ENCODE results near the gene ZFHX2.
A peak's percentile ranks its signal among the peaks of the same experiment; 100 is the strongest.
"Not testable (repeated sequence)": the region's sequence is repeated elsewhere in the genome, so short reads cannot be mapped to it uniquely, and the experiment has no call there.

Gene ZFHX2

DNA sequence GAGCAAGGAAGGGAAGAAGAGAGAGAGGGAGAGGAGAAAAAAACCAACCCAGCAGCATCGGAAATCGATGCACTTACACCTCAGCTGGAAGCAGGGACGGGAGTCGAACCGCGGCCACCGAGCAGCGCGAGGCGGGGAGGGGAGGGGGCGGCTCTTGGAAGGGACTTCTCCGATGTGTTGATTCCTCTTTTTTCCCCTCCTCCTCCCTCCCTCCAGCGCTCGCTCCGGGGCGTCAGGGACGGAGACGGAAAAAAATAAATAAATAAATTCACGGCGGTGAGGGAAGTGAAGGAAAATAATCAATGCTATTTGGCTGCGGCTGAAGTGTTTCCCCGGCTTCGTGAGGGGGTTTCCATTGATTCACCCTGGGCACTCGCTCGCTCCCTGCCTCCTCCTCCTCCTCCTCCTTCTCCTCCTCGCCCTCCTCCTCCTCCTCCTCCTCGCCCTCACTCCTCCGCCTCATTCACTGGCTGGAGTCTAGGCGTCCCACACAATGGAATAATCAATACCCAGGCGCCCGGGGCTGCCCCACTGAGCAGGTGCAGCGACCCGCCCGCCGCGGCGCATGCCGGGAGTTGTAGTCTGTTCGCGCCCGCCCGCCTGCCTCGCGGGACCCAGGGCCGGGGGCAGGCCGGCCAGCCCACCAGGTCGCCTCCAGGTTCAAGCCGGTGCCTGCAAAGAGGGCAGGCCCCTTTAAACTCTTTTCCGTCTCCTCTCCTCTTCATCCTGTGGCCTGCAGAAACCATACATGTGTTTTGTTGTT lies at the start of gene ZFHX2:
Gene ZFHX2 (minus strand): TSS at position 500 of the 763 bp plus-strand sequence. CDS start 16,440 bp downstream, outside the sequence.
- peak; percentile 79 for DNase-seq

- DNase-seq: no peak
Observed at GRCh38 chr14:23600806-23601205, 49.2 kb upstream of the ZFHX2 start.

DNA sequence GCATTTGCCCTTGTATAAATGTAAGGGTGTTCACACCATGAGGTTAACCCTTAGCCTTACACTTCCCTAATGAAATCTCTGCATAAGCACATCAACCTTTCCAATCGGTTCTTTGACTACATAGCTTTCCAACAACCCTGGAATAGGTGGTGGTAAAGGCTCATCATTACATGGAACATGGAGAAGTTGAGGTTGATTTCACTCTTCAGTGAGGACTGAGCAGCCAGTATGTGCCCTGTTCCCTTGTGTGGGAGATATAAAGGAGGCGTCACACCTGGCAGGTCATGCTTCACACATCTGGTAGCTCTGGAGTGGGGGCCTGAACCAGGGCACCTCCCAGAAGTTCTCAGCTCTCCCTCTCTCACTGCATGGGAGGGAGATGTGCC lies 48.8 kb upstream of the ZFHX2 start:
- DNase-seq: no peak

DNA sequence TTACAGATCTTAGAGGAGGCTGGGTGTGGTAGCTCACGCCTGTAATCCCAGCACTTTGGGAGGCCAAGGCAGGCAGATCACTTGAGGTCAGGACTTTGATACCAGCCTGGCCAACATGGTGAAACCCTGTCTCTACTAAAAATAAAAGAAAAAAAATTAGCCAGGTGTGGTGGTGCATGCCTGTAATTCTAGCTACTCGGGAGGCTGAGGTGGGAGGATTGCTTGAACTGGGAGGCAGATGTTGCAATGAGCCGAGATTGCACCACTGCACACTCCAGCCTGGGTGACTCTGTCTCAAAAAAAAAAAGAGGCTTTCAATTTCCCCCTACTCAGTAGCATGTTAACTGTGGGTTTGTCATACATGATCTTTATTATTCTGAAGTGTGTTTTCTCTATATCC lies 42.6 kb upstream of the ZFHX2 start:
- DNase-seq: not testable (repeated sequence)

- no peak for DNase-seq
Observed at GRCh38 chr14:23590198-23590597, 38.6 kb upstream of the ZFHX2 start.

DNA sequence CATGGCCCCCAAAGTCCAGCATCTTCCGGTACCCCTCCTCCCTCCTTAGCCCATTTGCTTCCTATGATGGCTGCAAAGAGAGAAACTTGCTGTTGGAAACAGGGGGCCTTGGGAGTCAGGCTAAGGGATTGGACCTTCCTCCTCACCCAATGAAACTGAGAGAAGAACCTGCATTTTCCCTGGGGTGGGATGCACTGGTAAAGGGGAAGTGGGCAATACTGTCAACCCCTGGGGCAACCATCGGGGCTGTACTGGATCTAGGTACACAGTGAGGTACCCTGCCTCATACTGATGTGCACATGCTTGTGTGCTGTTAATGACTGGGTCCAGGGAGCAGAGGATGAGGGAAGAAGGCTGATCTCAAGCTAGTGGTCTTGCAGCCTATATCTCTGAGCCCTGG lies 38.0 kb upstream of the ZFHX2 start:
- no peak for DNase-seq

- DNase-seq: peak; percentile 84
Observed at GRCh38 chr14:23588884-23589598, 37.5 kb upstream of the ZFHX2 start.

DNA sequence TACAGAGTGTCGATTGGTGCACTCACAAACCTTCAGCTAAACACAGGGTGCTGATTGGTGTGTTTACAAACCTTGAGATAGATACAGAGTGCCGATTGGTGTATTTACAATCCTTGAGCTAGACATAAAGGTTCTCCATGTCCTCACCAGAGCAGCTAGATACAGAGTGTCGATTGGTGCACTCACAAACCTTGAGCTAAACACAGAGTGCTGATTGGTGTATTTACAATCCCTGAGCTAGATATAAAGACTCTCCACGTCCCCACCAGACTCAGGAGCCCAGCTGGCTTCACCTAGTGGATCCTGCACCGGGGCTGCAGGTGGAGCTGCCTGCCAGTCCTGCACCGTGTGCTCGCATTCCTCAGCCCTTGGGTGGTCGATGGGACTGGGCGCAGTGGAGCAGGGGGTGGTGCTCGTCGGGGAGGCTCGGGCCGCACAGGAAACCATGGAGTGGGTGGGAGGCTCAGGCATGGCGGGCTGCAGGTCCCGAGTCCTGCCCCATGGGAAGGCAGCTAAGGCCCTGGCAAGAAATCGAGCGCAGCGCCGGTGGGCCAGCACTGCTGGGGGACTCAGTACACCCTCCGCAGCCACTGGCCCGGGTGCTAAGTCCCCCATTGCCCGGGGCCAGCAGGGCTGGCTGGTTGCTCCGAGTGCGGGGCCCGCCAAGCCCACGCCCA lies 33.1 kb upstream of the ZFHX2 start:
- not testable (repeated sequence) for DNase-seq

GRCh38 chr14:23583761-23584526 lies 32.4 kb upstream of the ZFHX2 start:
- not testable (repeated sequence) for DNase-seq

GRCh38 chr14:23582906-23583760 lies 31.6 kb upstream of the ZFHX2 start:
- no peak for DNase-seq

DNA sequence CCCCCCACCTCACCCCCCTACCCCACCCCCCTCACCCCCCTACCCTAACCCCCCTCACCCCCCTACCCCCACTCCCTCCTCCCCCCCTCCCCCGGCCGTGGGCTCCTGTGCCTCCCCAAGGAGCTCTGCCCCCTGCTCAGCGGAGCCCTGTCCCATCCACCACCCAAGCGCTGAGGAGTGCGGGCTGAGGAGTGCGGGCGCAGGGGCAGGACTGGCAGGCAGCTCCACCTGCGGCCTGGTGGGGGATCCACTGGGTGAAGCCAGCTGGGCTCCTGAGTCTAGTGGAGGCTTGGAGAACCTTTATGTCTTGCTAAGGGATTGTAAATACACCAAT lies 29.4 kb upstream of the ZFHX2 start:
- no peak for DNase-seq

GRCh38 chr14:23580152-23580926 lies 28.8 kb upstream of the ZFHX2 start:
- no peak for DNase-seq

- no peak for DNase-seq
Observed at GRCh38 chr14:23579739-23580138, 28.2 kb upstream of the ZFHX2 start.

GRCh38 chr14:23579311-23579630 lies 27.7 kb upstream of the ZFHX2 start:
- no peak for DNase-seq

DNA sequence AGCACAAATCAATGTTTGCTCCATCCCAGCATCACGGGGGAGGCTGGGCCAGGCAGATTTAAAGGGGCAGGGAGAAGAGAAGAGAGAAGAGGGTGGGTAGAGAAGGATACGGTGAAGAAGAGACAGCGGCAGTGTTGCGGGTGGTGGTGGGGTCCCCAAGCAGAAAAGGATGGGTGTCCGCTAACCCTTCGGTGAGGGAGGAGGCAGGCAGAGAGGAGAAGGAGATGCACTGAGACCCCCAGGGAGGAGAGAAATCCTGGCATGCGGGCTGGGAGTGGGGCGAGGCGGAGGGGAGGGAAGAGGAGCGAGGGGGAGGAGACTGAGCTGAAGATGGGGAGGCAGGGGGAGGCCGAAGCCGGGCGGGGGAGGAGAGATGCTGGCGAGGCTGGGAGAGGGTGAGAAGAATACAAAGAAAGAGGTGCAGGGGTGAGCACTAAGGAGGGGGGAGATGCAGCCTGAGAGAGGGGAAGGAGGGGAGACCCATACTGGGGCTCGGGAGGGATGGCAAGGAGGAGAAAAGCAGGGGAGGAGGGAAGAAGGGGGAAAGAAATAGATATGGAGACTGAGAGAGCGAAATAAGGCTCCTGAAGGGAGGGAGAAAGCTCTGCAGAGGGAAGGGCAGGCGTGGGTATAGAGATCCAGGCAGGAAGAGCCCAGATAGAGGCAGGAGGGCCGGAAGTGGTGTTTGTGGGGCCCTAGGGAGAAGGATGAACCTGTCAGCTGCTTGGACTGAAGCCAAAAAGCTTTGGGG lies 27.2 kb upstream of the ZFHX2 start, which contains the start of gene JPH4:
Gene JPH4 (minus strand): TSS at position 231 of the 751 bp plus-strand sequence. CDS start 1,337 bp downstream, outside the sequence.
- no peak for DNase-seq

GRCh38 chr14:23577710-23578392 lies 26.3 kb upstream of the ZFHX2 start:
- DNase-seq: no peak

DNA sequence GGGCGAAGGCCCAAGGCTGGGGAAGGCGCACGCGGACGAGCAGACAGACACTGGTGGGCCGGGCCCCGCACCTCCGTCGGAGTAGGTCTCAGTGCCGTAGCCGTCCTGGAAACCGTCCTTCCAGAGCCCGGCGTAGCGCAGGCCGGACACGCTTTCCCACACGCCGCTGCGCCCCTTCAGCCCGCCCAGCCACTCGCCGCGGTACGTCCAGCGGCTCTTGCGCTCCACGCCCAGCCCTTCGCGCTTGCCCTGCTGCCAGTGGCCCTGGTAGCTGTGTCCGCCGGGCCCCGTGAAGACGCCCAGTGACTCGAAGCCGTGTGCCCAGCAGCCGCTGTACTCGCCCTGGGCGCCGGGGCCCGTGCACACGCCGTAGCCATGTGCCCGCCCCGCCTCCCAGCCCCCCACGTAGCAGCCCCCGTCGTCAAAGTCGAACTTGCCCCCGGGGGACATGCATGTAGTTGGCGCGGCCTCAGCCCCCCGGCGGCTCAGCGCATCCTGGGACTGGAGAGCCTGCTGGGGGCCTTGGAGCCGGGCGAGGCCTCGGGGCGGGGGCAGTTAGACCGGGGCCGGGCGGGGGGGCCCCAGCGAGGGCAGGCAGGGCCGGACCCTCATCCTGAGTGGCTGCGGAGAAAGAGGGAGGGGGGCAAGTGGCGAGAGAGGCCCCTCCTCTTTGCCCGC lies 25.6 kb upstream of the ZFHX2 start:
- DNase-seq: no peak

GRCh38 chr14:23573384-23574015 lies 21.9 kb upstream of the ZFHX2 start:
- DNase-seq: no peak

DNA sequence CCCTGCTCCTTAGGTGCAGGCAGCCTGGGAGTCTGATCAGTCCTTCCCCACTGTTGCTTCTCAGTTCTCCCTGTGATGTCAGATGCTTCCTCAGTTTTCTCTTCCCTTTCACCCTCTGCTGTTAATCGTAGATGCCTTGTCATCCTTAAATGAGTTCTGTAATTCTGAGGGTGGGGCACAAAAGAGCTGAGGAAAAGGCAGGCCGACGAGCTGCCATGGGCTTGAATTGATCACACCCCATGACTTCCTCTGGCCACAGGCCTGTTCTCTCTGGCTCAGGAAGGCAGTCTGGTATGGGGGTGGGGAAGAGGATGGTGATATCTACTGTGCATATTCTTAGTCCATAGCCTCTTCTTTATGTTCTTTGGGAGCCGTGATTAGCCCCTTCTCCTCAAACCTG lies 21.3 kb upstream of the ZFHX2 start:
- no peak for DNase-seq
